ENCODE measurements around the gene C22orf39.

The C22orf39 gene

GRCh38 chr22:19401483-19401882 is 46.0 kb downstream of the C22orf39 start:
- FAIRE-seq: no peak
- TF ChIP-seq POLR2AphosphoS5 (IDR thresholded peaks at IDR 0.05; ENCODE audit: low read depth, low read length) (no peak), TAF1 (IDR thresholded peaks at IDR 0.05; ENCODE audit: borderline replicate concordance, low read depth, low read length) (no peak), POLR2A (IDR thresholded peaks at IDR 0.05; ENCODE audit: low read depth, low read length) (no peak)
- DNase-seq (ENCODE audit: insufficient read length): no peak

- no peak for FAIRE-seq
- TF ChIP-seq TAF1 (IDR thresholded peaks at IDR 0.05; ENCODE audit: borderline replicate concordance, low read depth, low read length): no peak
- no peak for TF ChIP-seq POLR2AphosphoS5 (IDR thresholded peaks at IDR 0.05; ENCODE audit: low read depth, low read length)
- no peak for TF ChIP-seq POLR2A (IDR thresholded peaks at IDR 0.05; ENCODE audit: low read depth, low read length)
- DNase-seq (ENCODE audit: insufficient read length): no peak
Observed at GRCh38 chr22:19400881-19401280, 46.6 kb downstream of the C22orf39 start.

GRCh38 chr22:19398652-19399051 is 48.9 kb downstream of the C22orf39 start:
- TF ChIP-seq POLR2A (IDR thresholded peaks at IDR 0.05; ENCODE audit: low read depth, low read length): no peak
- FAIRE-seq (no peak), DNase-seq (ENCODE audit: insufficient read length) (no peak)

GRCh38 chr22:19398206-19398605 is 49.3 kb downstream of the C22orf39 start:
- no peak for FAIRE-seq
- TF ChIP-seq POLR2AphosphoS5 (IDR thresholded peaks at IDR 0.05; ENCODE audit: low read depth, low read length) (no peak), TAF1 (IDR thresholded peaks at IDR 0.05; ENCODE audit: borderline replicate concordance, low read depth, low read length) (no peak), POLR2A (IDR thresholded peaks at IDR 0.05; ENCODE audit: low read depth, low read length) (no peak)
- no peak for DNase-seq (ENCODE audit: insufficient read length)

GRCh38 chr22:19397734-19398104 is 49.8 kb downstream of the C22orf39 start:
- TF ChIP-seq POLR2A (IDR thresholded peaks at IDR 0.05; ENCODE audit: low read depth, low read length) (no peak), POLR2AphosphoS5 (IDR thresholded peaks at IDR 0.05; ENCODE audit: low read depth, low read length) (no peak), TAF1 (IDR thresholded peaks at IDR 0.05; ENCODE audit: borderline replicate concordance, low read depth, low read length) (no peak)
- DNase-seq (ENCODE audit: insufficient read length) (no peak), FAIRE-seq (no peak)

GRCh38 chr22:19396934-19397733 is 50.4 kb downstream of the C22orf39 start:
- FAIRE-seq (no peak), DNase-seq (ENCODE audit: insufficient read length) (no peak)
- TF ChIP-seq TAF1 (IDR thresholded peaks at IDR 0.05; ENCODE audit: borderline replicate concordance, low read depth, low read length): no peak
- TF ChIP-seq POLR2AphosphoS5 (IDR thresholded peaks at IDR 0.05; ENCODE audit: low read depth, low read length): no peak
- TF ChIP-seq POLR2A (IDR thresholded peaks at IDR 0.05; ENCODE audit: low read depth, low read length): no peak

- FAIRE-seq (no peak), DNase-seq (ENCODE audit: insufficient read length) (no peak)
- no peak for TF ChIP-seq POLR2A (IDR thresholded peaks at IDR 0.05; ENCODE audit: low read depth, low read length)
- no peak for TF ChIP-seq POLR2AphosphoS5 (IDR thresholded peaks at IDR 0.05; ENCODE audit: low read depth, low read length)
- TF ChIP-seq TAF1 (IDR thresholded peaks at IDR 0.05; ENCODE audit: borderline replicate concordance, low read depth, low read length): no peak
Observed at GRCh38 chr22:19396561-19396933, 51.0 kb downstream of the C22orf39 start.

GRCh38 chr22:19395276-19395675 is 52.2 kb downstream of the C22orf39 start:
- DNase-seq (ENCODE audit: insufficient read length) (no peak), FAIRE-seq (no peak)
- TF ChIP-seq POLR2AphosphoS5 (IDR thresholded peaks at IDR 0.05; ENCODE audit: low read depth, low read length) (no peak), POLR2A (IDR thresholded peaks at IDR 0.05; ENCODE audit: low read depth, low read length) (no peak), TAF1 (IDR thresholded peaks at IDR 0.05; ENCODE audit: borderline replicate concordance, low read depth, low read length) (no peak)

- TF ChIP-seq TAF1 (IDR thresholded peaks at IDR 0.05; ENCODE audit: borderline replicate concordance, low read depth, low read length): no peak
- no peak for TF ChIP-seq POLR2AphosphoS5 (IDR thresholded peaks at IDR 0.05; ENCODE audit: low read depth, low read length)
- FAIRE-seq: no peak
- DNase-seq (ENCODE audit: insufficient read length): no peak
Observed at GRCh38 chr22:19394274-19395050, 53.0 kb downstream of the C22orf39 start.

GRCh38 chr22:19393704-19394103 is 53.8 kb downstream of the C22orf39 start:
- DNase-seq (ENCODE audit: insufficient read length): no peak
- FAIRE-seq: no peak
- TF ChIP-seq POLR2A (IDR thresholded peaks at IDR 0.05; ENCODE audit: low read depth, low read length) (no peak), TAF1 (IDR thresholded peaks at IDR 0.05; ENCODE audit: borderline replicate concordance, low read depth, low read length) (no peak), POLR2AphosphoS5 (IDR thresholded peaks at IDR 0.05; ENCODE audit: low read depth, low read length) (no peak)

Measured in GM12892 (cell line).